Activated T-cell treated with anti-CD3 and anti-CD28 coated beads for 24 hours (primary cell): Measurements from ENCODE around the gene MACROD1.

Source experiments
- DNase-seq: peaks from one replicate; pipeline ENCODE4 v3.0.0-alpha.2; 2020; ENCODE audit warnings: low read depth

The MACROD1 gene

DNA sequence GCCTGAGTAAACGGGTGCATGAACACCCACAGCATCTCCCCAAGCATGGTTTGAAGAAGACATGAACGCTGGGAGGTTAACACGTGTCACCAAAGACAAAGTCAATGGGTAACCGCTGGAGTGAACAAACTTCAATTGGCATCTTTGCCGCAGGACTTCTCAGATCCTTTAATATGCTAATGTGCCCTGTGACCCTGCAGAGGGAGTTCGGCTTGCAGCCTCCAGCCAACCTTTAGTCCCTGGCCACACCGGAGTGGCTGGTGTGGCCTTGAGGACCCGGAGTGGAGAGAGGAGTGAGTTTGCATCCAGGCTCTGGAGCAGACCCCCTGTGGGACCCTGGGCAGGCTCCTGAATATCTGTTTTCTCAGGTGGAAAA is 73.2 kb downstream of the MACROD1 start:
- no peak for DNase-seq

DNA sequence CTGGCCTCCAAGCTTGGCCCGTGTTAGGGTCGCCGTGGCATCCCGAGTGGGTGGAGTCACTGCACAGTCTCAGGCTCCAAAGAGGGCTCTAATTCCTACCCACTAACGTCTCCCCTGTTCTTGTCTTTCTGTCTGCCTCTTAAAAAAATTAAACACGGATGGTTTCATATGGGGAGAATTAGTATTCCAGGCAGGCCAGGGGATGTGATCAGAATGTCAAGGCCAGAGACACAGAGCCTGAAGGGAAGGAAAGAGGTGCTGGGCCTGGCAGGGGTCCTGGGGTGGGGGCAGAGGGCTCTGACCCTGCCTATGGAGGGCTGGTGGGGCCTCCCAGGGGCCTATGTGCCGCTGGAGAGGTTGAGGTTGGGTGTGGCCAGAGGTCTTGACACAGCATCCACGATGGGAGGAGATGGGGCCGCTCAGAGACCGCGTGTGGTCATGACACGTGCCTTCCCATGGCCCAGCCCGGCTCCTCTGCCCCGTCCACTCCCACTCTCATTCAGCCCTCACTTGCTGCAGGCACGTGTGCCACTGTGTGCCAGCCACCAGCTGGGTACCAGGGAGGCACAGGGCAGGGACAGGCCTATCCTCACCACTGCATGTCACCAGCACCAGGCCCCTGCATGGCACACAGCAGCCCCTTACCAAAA is 73.7 kb downstream of the MACROD1 start:
- no peak for DNase-seq

DNA sequence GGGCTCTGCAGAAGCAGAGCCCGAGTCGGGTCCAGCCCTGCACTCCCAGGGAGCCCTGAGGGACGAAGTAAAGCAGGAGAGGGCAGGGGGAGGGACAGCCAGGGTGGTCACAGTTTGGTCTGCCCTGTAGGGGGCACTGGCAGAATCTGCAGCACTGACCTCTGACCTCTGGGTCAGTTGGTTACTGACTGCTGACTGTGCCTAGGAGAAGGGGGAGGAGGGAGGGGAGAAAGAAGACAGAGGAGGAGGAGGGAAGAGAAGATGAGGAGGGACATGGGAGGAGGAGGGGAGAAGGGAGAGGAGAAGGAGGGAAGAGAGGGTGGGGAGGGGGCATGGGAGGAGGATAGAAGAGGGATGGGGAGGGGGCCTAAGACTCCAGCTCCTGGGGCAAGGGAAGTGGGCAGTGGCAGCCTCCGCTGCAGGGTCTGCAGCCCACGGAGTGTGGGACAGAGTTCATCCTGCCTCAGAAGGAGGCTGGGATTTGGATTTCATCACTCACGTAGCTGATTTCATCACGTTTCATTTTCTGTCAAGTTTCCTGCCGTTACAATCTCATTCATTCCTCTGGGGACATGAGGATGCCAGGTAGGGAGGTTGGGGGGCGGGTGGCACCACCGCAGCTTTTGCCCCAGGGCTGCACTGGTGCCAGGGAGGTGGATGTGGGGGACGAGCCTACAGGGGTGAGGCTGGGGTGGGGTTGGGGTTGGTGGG is 75.0 kb downstream of the MACROD1 start:
- DNase-seq: no peak

DNA sequence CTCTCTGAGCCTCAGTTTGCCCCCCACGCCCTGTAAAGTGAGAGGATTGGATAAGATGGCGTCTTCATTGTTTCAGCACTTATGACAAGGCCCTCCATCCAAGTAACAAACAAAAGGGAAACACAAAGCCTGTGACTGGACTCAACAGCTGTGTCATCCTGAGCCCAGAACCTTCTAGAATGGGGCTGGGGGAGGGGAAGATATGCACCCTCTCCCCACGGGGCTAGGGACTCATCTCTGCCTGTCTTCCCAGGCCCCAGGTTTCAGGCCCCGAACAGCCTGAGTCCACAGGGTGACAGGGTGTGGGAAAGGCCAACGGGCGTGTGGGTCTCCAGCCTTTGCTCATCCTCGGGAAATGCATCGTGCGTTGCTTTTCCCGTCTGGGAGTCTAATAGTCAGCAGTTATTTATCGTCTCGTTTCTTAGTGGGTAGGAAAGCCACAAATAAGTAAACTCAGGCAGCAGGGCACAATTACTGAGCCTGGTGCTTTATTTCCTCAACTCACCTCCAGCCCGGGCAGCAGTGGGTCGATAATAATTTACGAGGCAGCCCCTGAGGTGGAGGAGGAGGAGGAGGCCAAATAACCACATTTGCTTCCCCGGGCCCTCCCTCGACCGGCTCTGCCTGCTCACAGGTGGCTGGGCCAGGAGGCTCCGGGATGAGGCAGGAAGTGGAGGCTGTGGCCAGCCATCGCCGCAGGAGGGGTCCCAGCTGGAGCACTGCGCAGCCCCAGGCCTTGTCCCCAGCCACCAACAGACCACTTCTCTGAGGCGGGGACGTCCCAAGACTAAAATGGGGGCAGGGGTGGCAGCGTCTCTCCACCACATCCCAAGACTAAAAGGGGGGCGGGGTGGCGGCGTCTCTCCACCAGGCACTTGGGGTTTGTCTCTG is 75.8 kb downstream of the MACROD1 start:
- DNase-seq: no peak

DNA sequence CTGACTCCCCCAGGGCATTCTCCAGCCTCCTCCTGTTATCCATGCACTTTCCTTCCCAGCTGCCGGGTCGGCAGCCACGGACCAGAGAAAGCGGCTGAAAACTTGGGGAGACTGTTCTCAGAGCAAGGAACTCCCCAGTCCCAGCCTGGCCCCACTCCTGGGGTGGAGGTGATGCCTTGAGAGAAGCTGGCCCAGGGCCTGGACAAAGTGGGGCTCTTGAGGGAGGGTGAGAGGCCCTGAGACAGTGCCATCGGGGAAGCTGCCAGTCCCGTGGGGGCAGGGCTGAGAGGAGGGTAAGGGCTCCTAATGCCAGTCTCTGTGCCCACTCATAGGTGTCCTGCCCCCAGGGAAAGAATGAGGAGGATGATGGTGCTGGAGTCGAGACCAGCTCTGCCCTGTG is 76.4 kb downstream of the MACROD1 start:
- DNase-seq: no peak

DNA sequence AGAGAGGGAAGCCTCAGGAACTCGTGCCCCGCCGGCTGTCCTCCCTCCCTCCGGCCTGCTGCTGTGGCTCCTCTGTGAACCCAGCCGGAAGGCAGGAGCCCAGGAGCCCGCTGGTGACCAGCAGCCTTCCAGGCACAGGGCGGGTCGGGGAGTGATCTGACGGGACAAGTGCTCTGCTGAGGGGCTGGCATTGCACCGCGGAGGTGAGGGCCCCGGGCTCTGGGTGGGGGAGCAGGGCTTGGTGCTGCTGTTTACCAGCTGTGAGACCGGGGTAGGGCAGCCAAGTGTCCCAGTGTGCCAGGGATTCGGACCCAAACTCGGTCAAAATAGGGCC is 76.9 kb downstream of the MACROD1 start:
- DNase-seq: no peak

DNA sequence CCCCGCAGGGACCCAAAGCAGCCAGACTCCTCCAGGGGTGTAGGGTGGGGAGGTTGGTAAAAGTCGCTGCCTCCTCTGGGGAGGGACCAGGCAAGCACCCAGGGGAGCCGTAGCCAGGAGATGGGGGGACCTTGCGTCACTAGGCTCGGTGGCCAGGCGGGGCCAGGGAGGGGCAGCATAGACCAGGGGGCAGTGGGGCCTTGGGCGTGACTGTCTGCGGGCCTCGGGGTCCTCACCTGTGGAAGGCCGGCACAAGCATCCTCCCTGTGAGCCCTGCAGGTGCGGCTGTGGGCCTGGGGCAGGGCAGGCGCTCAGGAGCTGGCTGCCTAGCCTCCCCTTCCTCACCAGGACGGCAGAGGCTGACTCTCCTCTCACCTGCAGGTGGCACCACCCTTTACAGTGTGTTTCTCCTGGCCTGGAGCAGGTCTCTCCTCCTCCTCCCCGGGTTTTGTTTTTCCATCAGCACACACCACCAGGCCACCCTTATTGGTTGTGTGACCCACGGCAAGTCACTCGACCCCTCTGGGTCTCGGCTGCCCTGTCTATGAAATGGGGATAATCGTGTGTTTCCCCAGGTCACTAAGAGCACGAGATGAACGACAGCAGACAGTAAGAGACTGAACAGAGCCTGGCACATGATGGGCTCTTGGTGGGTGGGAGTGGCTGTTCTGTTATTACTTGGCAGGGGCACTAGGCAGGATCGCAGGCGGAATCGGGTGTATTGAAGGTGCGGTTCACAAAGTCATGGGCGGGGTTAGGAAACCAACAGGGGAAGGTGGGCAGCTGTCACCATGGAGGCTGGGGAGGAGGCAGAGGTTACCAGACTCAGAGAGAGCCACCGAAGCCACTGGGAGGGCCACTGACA is 77.5 kb downstream of the MACROD1 start:
- DNase-seq: no peak

DNA sequence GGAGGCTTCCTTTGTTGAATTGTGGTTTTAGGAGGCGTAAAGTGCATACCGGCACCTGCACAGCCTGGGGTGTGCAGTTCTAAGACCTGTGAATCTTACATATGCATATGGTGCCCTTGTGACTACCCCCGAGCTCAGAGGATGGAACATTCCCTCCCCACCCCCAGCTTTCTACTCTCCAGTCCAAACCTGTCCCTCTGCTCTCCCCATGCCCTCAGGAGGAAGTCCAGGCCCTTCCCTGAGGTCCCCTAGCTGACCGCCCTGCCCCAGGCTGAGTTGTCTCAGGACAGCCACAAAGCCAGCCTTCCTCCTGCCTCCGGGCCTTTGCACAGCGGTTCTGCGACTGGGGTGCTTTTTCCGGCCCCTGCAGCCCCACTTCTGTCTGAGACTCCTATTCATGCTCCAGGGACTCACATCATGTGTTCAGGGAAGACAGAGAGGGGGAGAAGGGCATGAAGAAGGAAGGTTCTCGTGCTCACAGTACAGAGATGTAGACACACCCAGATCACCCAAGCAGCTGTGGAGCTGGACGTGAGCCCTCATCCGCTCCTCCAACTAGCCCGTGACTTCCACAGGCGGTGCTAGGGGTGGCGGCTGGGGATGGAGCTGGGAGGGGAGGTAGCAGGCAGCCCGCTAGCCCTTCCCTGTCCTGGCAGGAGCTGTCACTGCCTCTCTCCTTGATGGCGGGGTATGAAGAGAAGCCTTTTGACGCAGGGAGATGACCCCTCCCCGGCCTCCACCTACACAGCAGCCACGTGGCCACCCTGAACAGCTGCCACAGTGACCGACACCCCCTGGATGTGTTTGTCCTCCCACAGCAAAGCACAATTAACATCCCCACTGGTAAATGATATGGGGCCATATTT is 79.4 kb downstream of the MACROD1 start:
- DNase-seq: no peak

DNA sequence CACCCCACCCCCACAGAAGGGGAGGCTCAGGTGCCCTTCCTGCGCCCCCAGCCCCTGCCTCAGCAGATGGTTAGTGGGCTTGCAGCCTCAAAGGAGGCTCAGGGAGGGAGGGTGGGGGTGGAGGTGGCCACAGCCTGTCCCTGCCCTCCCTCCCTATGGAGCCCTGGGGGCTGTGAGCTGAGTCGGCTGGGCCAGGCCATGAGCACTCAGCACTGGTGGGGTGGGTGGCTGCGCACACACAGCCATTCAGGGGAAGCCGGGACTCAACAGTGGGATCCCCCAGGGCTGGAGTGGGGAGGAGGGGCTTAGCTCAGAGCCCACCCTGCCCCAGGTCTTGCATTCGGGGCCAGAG is 80.0 kb downstream of the MACROD1 start:
- no peak for DNase-seq

DNA sequence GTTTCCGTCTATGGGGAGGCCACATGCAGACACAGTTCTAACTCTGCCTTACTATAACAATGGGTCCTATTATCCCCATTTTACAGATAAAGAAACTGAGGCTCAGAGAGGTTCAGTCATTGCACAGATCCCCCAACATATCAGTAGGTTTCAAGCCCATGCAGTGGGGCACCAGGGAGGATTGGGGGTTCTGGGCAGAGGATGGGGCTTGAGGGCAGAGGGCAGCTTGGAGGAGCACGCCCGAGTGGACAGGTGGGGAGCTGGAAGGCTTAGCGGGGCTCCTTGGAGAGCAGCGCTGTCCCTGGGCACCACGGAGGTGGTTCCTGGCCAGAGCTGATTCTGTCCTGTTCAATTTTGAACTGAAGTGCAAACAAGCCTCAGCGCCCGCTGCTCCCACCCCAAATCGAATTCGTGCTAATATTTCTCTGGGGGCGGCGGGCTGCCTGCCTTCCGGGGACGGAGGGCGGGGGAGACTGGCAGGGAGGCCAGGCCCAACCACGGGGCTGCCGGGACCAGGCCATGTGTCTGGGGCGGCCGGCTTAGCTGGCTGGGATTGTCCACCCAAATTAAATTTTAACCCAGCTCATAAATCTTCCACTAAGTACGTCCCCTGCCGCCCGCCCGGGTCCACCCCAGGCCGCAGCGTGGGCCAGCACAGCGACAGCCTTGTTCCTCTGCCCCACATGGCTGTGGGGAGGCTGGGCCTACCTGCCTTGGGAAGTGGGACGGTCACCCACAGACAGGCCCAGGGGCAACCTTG is 80.8 kb downstream of the MACROD1 start:
- no peak for DNase-seq

DNA sequence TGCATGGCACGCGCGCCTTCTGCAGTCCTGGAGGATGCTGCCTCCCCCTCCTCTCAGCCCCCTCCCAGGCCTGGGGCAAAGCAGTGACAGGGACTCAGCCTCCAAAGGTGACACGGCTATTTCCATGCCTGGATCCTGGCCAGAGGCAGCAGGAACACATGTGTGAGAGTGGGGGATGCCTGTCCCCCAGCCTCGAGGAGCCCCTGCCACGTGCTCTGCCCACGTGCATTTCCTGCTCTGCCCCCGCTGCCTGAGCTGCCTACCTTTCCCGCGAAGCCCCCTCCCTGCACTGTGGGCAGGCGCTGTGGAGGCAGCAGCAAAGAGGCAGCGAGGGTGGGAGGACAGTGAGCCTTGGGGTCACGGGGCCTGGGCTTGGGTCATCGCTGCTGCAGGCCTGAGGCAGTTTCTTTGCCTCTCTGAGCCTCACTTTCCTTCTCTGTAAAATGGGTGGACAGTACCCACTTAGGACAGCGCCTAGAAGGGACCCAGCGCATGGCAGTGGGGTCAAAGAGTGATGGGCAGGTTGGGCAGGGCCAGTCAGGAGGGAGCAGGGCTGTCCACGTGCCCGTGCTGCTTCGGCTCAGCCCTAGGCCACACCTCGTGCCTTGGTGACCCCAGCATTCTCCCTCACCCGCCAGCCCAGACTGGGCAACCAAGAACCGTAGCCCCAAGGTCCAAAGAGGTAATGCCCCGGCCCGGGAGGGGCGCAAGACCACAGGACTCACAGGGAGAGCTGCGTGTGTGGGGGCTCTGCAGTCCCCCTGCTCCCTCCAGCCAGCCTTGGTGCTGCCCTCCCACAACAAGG is 81.6 kb downstream of the MACROD1 start:
- DNase-seq: no peak

DNA sequence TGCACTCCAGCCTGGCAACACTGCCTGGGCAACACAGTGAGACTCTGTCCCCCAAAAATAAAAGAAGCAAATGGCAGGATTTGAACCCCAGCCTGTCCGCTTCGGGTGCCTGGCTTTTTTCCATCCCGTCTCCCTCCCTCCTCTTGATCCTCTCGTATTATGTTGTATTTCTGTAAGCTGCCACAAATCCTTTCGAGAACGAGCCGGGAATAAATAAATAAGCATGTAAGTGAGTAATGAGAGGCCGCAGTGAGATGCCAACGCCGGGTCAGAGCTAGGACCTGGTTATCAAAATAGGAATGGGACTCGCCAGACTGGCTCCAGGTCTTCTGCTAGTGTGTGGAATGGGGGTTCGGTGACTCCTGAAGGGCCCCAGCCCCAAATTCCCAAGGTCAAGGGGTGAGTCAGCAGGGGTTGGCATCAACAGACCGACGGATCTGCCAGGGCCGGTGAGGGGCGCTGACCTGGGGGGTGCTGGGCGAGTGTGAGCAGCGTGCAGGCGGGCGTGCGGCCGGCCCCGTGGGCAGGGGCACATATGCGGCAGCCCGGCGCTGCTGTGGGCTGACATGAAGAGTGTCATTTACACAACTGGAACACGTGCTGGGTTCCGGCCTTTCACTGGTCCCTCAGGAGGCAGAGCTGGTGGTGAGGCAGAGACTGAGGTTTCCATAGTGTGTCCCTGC is 82.4 kb downstream of the MACROD1 start:
- no peak for DNase-seq

DNA sequence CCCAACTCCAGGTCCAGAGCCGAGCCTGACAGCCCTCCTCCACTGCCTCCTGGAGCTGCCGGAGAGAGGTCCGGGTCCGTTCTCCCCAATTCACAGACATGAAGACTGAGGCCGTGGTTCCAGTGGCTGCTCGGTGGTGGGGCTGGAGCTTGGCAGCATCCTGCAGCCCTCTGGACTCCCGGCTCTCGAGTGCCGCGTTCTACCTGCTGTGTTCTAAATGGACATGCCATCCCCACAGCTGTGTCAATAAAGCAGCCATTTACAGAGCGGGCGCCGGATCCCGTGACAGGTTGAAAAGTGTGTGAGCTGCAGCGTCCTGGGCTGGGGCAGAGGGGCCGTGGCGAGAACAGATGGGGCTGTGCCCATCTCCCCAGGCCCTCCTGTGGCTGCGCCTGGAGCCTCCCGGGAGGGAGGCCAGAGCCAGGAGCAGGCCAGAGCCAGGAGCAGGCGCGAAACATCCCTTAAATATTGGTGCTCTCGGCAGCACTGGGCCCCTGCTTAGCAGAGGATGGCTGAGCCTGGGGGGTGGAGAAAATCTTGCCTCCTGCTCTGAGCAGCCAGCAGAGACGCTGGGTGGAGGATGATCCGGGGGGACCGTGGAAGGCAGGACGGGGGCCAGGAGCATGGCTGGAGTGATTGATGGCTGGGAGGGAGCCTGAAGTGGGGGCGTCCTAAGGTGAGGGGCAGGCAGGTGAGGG is 84.0 kb downstream of the MACROD1 start:
- DNase-seq: no peak

DNA sequence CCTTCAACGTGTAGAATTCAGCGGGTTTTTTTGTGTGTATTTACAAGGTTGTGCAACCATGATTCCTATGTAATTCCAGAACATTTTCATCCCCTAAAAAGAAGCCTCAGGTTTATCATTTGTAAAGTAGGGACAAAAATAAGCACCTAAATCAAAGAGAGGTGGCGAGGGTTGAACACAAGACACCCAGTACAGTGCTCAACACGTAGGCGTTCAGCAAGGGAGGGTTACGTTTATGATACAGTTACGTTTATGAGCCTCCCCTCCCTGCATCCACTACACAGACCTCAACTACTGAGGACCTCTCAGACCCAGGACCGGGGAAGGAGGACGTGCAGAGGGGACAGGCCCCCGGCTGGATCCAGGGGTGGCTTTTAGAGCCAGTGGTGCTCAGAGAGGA is 85.5 kb downstream of the MACROD1 start:
- DNase-seq: no peak

DNA sequence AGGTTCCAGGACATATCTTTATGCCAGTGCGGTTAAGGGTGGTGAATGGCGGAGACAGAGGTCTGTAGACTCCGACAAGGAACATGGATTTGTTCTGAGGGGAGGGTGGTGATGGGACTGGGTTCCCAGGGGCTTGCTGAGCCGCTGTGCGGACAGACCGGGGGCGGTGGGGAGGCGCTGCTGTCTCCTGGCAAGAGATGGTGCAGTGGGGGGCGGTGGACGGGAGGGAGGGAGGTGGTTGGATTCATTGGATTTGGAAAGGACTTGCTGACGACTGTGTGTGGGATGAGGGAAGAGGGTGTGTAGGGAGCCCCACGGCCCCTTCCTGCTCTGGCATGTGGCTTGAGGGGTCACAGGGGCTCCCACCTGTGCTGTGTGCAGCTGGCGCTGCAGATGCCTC is 87.0 kb downstream of the MACROD1 start:
- no peak for DNase-seq

DNA sequence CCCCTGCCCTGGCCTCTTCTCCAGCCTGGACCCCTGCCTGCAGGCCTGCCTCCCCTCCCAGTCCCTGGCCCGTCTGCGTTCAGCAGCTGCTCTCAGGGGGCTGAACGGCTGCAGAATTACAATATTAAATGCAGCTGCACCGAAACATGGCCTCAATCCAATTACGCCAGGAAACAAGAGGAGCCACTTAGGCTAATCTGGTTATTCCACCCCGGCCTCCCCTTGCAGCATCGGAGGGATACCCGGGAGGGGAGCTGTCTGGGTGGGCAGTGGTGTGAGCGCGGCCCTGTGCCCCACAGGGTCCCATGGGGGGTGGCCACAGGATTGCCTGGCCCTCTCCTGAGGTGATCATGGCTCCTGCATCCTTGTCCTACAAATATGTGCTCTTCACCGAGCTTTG is 87.6 kb downstream of the MACROD1 start:
- DNase-seq: no peak

DNA sequence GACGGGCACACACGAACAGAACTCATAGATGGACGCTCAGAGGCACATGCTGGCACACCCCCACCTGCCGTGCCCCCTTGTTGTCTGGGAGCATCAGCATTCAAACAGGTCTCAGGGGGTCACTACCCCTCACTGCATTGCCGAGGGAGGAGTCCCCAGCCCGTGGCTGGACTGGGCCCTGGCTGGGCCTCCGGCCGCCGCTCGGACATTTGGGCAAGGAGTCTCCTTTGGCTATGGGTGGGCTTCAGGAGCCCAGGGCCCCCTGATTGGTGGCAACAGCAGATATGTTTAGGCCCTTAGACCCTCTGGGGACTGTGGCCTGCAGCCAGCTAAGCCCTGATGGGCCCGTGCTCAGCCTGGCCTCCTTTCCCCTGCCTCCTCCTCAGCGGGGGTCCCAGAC is 88.3 kb downstream of the MACROD1 start:
- no peak for DNase-seq

DNA sequence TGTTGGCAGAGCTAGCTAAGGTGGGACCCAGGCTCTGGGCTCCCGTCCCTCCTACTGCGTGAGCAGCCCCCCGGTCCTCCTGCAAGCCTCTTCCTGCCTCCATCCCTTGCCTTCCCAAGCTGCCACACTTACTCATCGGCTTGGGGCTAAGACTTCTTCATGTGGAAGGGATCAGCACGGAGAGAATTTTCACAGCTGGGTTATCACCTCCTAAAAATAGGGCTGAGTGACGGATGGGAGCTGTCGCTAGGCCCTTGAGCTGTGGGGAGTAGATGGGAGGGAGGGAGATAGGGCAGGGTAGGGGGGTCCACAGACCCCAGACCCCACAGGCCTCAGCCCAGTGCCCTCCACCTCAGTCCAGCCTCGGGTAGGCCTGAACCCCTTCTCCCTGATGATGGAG is 89.2 kb downstream of the MACROD1 start:
- DNase-seq: no peak

DNA sequence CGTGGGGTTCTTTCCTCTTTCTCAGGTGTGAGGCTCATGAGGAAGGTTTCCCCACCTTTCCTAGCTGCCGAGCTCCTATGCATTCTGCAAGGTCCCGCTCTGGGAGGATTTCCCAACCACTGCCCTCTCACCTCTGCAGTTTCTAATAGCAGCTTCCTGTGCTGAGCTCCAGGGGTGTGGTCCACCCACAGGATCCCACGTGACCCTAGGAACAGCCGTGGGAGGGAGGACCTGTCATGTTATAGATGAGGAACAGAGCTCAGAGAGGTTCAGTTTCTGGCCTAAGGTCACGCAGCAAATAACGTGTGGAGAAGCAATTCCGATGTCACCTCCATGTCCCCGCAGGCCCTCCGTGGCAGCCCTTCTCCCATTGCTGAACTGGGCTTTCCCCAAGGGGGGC is 91.7 kb downstream of the MACROD1 start:
- DNase-seq: no peak
